IMR-90 (cell line): ENCODE data around the gene SPSB4. TPM values are rescaled to one million over a fixed set of nuclear protein-coding genes. Genes with fewer than 3 reads are reported as not detected.

ENCODE experiments used
- ATAC-seq: fragments of 200-7000 bp; cut with Tn5 transposase; 2 replicates; pipeline ENCODE4 v1.9.1; 2020; ENCODE audit warnings: low read depth, mild to moderate bottlenecking, moderate library complexity
- BruUV-seq: library from RNA; stranded (reverse); fragments of 400-500 nt; replicated peaks from 2 replicates; lab custom pipeline; 2021; lab: Mats Ljungman, UMichigan
- CTCF ChIA-PET: fragments of 300-600 bp; formaldehyde crosslinking; extraction: SDS; loops from one replicate; lab custom pipeline; 2021; ENCODE audit warnings: antibody characterized with exemption; lab: Yijun Ruan, JAX
- POLR2A ChIA-PET: fragments of 300-600 bp; sonication (Branson Sonifier 250); formaldehyde crosslinking; loops from one replicate; lab custom pipeline; 2022; ENCODE audit warnings: antibody characterized with exemption; ENCODE audit not compliant: unreplicated experiment; lab: Charles Lee
- DNase-seq: peaks from one replicate; pipeline ENCODE4 v3.0.0; 2013
- H2AFZ ChIP-seq: replicated peaks from 2 replicates; pipeline ENCODE3; 2013; ENCODE audit warnings: low read length, mild to moderate bottlenecking; ENCODE audit not compliant: poor library complexity
- H2AK5ac ChIP-seq: 2 replicates; pipeline ENCODE4 v1.6.1; 2013; ENCODE audit warnings: low read depth, low read length, inconsistent platforms
- H2AK9ac ChIP-seq: replicated peaks from 2 replicates; pipeline ENCODE3; 2013; ENCODE audit warnings: mild to moderate bottlenecking, low read depth, low read length, moderate library complexity; ENCODE audit not compliant: poor library complexity
- H2BK120ac ChIP-seq: 2 replicates; pipeline ENCODE4 v1.6.1; 2013; ENCODE audit warnings: low read depth, low read length, inconsistent platforms
- H2BK15ac ChIP-seq: 3 replicates; pipeline ENCODE4 v1.6.1; 2013; ENCODE audit warnings: low read depth, low read length, inconsistent platforms
- H2BK20ac ChIP-seq: 2 replicates; pipeline ENCODE4 v1.6.1; 2013; ENCODE audit warnings: low read depth, mild to moderate bottlenecking, inconsistent platforms, low read length, moderate library complexity
- H2BK5ac ChIP-seq: 2 replicates; pipeline ENCODE4 v1.6.1; 2013; ENCODE audit warnings: mild to moderate bottlenecking, low read depth, low read length, inconsistent platforms; ENCODE audit not compliant: poor library complexity, severe bottlenecking
- H3K14ac ChIP-seq: replicated peaks from 2 replicates; pipeline ENCODE4 v1.6.1; 2013; ENCODE audit warnings: low read depth, low read length, inconsistent platforms
- H3K18ac ChIP-seq: 2 replicates; pipeline ENCODE4 v1.6.1; 2013; ENCODE audit warnings: low read depth, low read length, control low read depth
- H3K23ac ChIP-seq: 2 replicates; pipeline ENCODE4 v1.6.1; 2013; ENCODE audit warnings: low read depth, low read length, inconsistent platforms
- H3K27ac ChIP-seq: 2 replicates; pipeline ENCODE4 v1.5.1; 2013; ENCODE audit warnings: mild to moderate bottlenecking, control low read depth, low read length; ENCODE audit not compliant: insufficient read depth
- H3K27me3 ChIP-seq: 2 replicates; pipeline ENCODE4 v1.6.1; 2013; ENCODE audit warnings: low read length; ENCODE audit not compliant: control insufficient read depth, insufficient read depth
- H3K36me3 ChIP-seq: 2 replicates; pipeline ENCODE4 v1.6.1; 2013; ENCODE audit warnings: low read length, mixed read lengths; ENCODE audit not compliant: control insufficient read depth, insufficient read depth
- H3K4ac ChIP-seq: 2 replicates; pipeline ENCODE4 v1.6.1; 2013; ENCODE audit warnings: low read depth, low read length, inconsistent platforms
- H3K4me1 ChIP-seq: 2 replicates; pipeline ENCODE4 v1.6.1; 2013; ENCODE audit warnings: low read length, mixed read lengths; ENCODE audit not compliant: control insufficient read depth, insufficient read depth
- H3K4me2 ChIP-seq: 2 replicates; pipeline ENCODE4 v1.6.1; 2013; ENCODE audit warnings: low read depth, mild to moderate bottlenecking, control low read depth, low read length, moderate library complexity
- H3K4me3 ChIP-seq: 2 replicates; pipeline ENCODE4 v1.5.1; 2013; ENCODE audit warnings: low read depth, mild to moderate bottlenecking, control low read depth, low read length, moderate library complexity; ENCODE audit not compliant: insufficient read depth
- H3K56ac ChIP-seq: 2 replicates; pipeline ENCODE4 v1.6.1; 2013; ENCODE audit warnings: low read length, inconsistent platforms; ENCODE audit not compliant: insufficient read depth; ENCODE audit errors: extremely low read depth
- H3K79me1 ChIP-seq, 2 experiments: 2 replicates each; pipeline ENCODE4 v1.6.1; 2013; ENCODE audit warnings: low read length in 2 of 2, inconsistent platforms in 1 of 2, low read depth in 1 of 2
- H3K9ac ChIP-seq: 2 replicates; pipeline ENCODE4 v1.6.1; 2013; ENCODE audit warnings: low read depth, low read length, control low read depth
- H3K9me1 ChIP-seq: 2 replicates; pipeline ENCODE4 v1.6.1; 2013; ENCODE audit warnings: low read length, inconsistent platforms; ENCODE audit not compliant: insufficient read depth
- H3K9me3 ChIP-seq: 2 replicates; pipeline ENCODE4 v1.6.1; 2013; ENCODE audit warnings: low read length; ENCODE audit not compliant: control insufficient read depth, insufficient read depth
- H4K20me1 ChIP-seq: 2 replicates; pipeline ENCODE4 v1.6.1; 2013; ENCODE audit warnings: low read length, inconsistent platforms; ENCODE audit not compliant: insufficient read depth
- H4K5ac ChIP-seq: 2 replicates; pipeline ENCODE4 v1.6.1; 2013; ENCODE audit warnings: mild to moderate bottlenecking, low read depth, low read length, control low read depth
- H4K8ac ChIP-seq, 2 experiments: 2 replicates each; pipeline ENCODE4 v1.6.1; 2013; ENCODE audit warnings: low read depth in 2 of 2, low read length in 2 of 2, control low read depth in 1 of 2, inconsistent platforms in 1 of 2
- H4K91ac ChIP-seq: 2 replicates; pipeline ENCODE4 v1.6.1; 2013; ENCODE audit warnings: low read depth, low read length, inconsistent platforms; ENCODE audit not compliant: insufficient read depth
- BHLHE40 ChIP-seq: fragments of 150-350 bp; IDR thresholded peaks from 2 replicates; pipeline ENCODE4 v1.6.1; 2016; ENCODE audit warnings: mild to moderate bottlenecking, low read depth, low read length
- CHD1 ChIP-seq: IDR thresholded peaks from 2 replicates; pipeline ENCODE4 v1.6.1; 2012; ENCODE audit warnings: low read depth, low read length, improper control_type of control experiment
- CTCF ChIP-seq: conservative IDR thresholded peaks from 2 replicates; pipeline ENCODE4 v1.5.1; 2012; ENCODE audit warnings: mild to moderate bottlenecking, low read depth, low read length, improper control_type of control experiment
- MAFK ChIP-seq: IDR thresholded peaks from 2 replicates; pipeline ENCODE4 v1.6.1; 2012; ENCODE audit warnings: low read depth, low read length, improper control_type of control experiment
- MXI1 ChIP-seq: IDR thresholded peaks from 2 replicates; pipeline ENCODE4 v1.6.1; 2012; ENCODE audit warnings: low read depth, mild to moderate bottlenecking, low read length, moderate library complexity, borderline replicate concordance
- NFE2L2 ChIP-seq: fragments of 150-350 bp; IDR thresholded peaks from 2 replicates; pipeline ENCODE4 v1.6.1; 2016; ENCODE audit warnings: low read depth, mild to moderate bottlenecking, low read length
- RAD21 ChIP-seq: IDR thresholded peaks from 2 replicates; pipeline ENCODE4 v1.6.1; 2012; ENCODE audit warnings: low read length, improper control_type of control experiment
- dilution Hi-C: fragments of 300-500 bp; cut with HindIII; formaldehyde crosslinking; loops from one replicate; pipeline ENCODE4 v1.14.3; 2018; ENCODE audit warnings: low sequenced_read_pairs; ENCODE audit not compliant: unreplicated experiment
- in situ Hi-C: fragments of 300-500 bp; cut with MboI; formaldehyde crosslinking; loops from 3 replicates; pipeline ENCODE4 v1.14.3; 2019; ENCODE audit warnings: low sequenced_read_pairs, inconsistent platforms, mixed read lengths
- intact Hi-C: fragments of 100-400 bp; cut with micrococcal nuclease; formaldehyde crosslinking; loops from 2 replicates; pipeline ENCODE4 v1.10.0; 2022
- polyA plus RNA-seq, 3 experiments: library from polyadenylated mRNA; depleted of rRNA; stranded (reverse); fragments of >200 nt; gene quantifications; 2 replicates each; pipeline ENCODE4 v1.2.3, GENCODE V29; 2012; ENCODE audit warnings: low replicate concordance in 1 of 3
- total RNA-seq: library from RNA; depleted of rRNA; stranded (reverse); fragments of >200 nt; gene quantifications from 2 replicates; pipeline ENCODE4 v1.2.3, GENCODE V29; 2012
- TF ChIP-seq, protein P1 (sequence below): fragments of 150-350 bp; IDR thresholded peaks from 2 replicates; pipeline ENCODE4 v1.6.1; 2017; ENCODE audit warnings: mild to moderate bottlenecking, antibody characterized with exemption, low read length, low read depth

The SPSB4 gene
- total and polyA plus RNA-seq, 2 of the 4 experiments (the other 2 are of a cell fraction) = not detected

DNA sequence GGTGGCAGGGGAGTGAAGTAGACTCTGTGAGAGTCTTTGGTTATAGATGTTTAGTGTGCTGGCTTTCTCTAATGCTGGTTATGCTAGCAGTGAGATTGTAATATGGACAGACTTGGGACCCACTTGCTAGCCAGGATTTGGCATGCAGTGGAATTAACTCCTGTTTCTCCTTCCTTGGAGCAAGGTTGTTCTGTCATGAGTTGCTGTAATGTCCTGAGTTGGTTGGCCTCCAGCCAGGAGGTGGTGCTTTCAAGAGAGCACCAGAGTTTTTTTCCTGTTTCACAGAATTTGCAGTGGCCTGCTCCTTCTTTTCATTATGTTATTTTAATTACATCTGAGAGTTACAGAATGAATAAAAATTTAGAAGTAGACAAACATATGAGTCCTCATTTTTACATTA, 92.4 kb downstream of the SPSB4 start:
- H2AK9ac ChIP-seq = no peak overlapping the region
- no peak for DNase-seq
- H3K14ac ChIP-seq = no peak overlapping the region
- no peaks in the 10 kb centered on the region for H3K79me1 ChIP-seq
- intact Hi-C loops (no loop called here), in situ Hi-C loops (no loop called here), dilution Hi-C loops (no loop called here)
- no peak overlapping the region for H4K5ac ChIP-seq
- ChIA-PET POLR2A (no interaction called here), CTCF (no interaction called here)
- H2BK15ac ChIP-seq = no peak overlapping the region
- H3K56ac ChIP-seq = no peak overlapping the region
- H4K8ac ChIP-seq = no peak overlapping the region
- no peaks in the 10 kb centered on the region for H3K4me1 ChIP-seq
- BruUV-seq = no TSS peak
- H2BK5ac ChIP-seq = no peak overlapping the region
- no peaks in the 10 kb centered on the region for H3K36me3 ChIP-seq
- no peak overlapping the region for H4K91ac ChIP-seq
- H2AK5ac ChIP-seq = no peak overlapping the region
- no peak overlapping the region for H3K4me2 ChIP-seq
- no peak overlapping the region for H3K4ac ChIP-seq
- no peak overlapping the region for H2BK20ac ChIP-seq
- H4K20me1 ChIP-seq = no peaks in the 10 kb centered on the region
- H3K27me3 ChIP-seq = no peaks in the 10 kb centered on the region
- H3K18ac ChIP-seq = no peak overlapping the region
- H3K9ac ChIP-seq = no peak overlapping the region
- no peak overlapping the region for H2AFZ ChIP-seq
- no peak overlapping the region for H2BK120ac ChIP-seq
- H3K9me3 ChIP-seq = no peaks in the 10 kb centered on the region
- no peak for TF ChIP-seq MAFK
- TF ChIP-seq, protein P1, sequence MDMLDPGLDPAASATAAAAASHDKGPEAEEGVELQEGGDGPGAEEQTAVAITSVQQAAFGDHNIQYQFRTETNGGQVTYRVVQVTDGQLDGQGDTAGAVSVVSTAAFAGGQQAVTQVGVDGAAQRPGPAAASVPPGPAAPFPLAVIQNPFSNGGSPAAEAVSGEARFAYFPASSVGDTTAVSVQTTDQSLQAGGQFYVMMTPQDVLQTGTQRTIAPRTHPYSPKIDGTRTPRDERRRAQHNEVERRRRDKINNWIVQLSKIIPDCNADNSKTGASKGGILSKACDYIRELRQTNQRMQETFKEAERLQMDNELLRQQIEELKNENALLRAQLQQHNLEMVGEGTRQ = no peak
- no peak for TF ChIP-seq BHLHE40
- TF ChIP-seq NFE2L2 = no peak
- TF ChIP-seq RAD21 = no peak
- TF ChIP-seq CHD1 = no peak
- TF ChIP-seq CTCF = no peak
- no peak for TF ChIP-seq MXI1
- ATAC-seq = no peak
- no peak overlapping the region for H3K4me3 ChIP-seq
- H3K27ac ChIP-seq = no peak overlapping the region
- H3K9me1 ChIP-seq = no peaks in the 10 kb centered on the region
- no peak overlapping the region for H3K23ac ChIP-seq
